DMS 273 (cell line): ENCODE data around the gene TKT.

Experiments
- DNase-seq: peaks from one replicate; lab custom pipeline; 2025; ENCODE audit not compliant: unreplicated experiment; lab: John Stamatoyannopoulos, UW

The TKT gene

DNA sequence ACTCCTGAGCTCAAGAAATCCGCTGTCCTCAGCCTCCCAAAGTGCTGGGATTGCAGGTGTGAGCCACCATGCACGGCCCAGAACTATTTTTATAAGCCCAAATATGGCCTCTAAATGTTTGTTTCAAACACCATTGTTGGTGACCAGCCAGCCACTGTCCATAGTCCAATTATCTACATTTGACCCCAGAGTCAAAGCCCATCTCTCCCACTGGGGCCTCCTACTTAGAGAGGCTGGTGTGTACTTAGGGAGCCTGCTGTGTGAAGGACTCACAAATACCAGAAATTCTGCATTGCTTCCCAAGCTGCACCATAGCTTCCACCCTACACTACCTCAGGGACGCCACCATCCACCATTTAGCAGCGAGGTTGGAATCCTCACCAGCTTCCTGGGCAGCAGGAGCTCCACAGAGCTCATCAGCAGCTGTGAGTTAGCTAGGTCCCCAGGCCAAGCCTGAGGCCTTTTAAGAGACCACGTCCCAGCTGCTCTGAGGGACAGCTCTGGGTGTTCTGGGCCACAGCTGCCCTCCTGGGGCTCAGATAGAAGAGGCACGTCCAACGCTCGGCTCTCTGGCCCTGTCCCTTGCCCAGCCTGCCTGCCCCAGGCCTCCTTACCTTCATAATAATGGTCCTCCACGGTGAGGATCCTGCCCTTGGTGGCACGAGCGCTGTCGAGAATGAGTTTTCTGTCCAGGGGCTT is 29.5 kb downstream of the TKT start:
- no peak for DNase-seq

DNA sequence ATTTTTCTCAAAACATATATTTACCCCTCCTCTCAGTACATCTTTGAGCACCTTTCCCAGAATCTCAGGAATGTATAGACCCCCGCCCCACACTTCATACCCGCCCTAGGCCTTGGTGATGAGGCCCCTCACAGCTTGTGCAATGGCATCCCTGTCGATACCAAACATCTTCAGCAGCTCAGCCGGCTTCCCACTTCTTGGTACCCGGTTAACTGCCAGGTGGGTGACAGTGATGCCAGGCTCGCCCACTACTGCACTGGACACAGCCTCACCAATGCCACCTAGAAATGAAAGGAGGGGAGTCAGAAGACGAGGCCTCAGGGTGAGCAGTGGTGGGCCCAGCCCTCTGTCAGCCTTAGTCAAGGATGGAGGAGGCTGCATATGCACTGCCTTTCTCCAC is 30.2 kb downstream of the TKT start:
- no peak for DNase-seq

DNA sequence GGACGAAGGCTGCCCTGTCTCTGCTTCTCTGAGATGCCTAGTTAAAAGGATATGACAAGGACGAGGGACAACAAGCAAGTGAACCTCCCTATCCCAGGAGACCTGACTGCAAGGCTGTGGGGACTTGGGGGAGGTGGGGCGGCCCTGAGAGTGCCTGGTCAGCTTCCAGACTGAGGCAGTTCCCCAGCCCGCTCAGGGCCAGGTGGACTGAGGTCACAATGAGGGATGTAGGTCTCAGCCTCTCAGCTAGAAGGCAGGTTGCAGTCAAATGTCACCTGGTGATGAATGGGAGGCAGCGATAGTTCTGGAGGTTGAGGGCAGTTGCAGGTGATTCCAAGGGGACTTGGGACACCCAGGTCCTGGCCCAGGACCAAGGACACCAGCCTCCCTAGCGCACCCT is 30.6 kb downstream of the TKT start:
- DNase-seq, result no peak

DNA sequence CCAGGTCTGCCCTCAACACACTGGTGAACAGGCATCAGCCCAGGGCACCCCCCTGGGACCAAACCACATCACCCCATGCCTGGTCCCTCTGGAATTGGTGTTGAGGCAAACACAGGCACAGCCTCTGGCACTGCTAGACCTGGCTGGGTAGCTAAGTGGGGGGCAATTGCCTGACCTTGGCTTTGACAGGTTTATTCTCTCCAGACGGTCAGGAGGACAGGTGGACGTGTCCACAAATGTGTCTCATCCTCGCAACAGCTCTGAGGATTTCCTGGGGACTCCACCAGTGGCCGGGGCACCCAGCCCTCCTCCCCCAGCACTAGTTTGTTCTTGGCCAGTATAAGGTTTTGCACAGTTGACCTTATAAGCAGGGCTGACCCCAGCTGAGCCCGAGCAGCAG is 31.3 kb downstream of the TKT start:
- no peak for DNase-seq

DNA sequence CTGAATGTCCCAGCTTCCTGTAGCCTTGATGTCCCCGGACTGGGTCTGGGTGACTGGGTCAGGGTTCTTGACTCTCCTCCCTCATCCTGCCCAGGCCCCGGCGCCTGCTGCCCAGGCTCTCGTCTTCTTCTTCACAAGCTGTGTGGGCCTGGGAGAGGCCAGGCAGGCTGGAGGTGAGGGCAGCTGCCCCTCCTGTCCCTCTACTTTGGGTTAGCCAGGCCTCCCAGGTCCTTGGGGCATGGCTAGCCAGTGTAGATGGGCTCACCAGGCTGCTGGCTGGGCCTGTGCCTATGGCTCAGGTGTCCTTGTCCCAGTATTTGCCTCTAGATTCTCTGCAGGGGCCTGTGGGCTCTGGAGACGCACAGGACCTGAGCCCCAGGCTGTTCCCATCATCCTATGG is 31.8 kb downstream of the TKT start:
- no peak for DNase-seq

DNA sequence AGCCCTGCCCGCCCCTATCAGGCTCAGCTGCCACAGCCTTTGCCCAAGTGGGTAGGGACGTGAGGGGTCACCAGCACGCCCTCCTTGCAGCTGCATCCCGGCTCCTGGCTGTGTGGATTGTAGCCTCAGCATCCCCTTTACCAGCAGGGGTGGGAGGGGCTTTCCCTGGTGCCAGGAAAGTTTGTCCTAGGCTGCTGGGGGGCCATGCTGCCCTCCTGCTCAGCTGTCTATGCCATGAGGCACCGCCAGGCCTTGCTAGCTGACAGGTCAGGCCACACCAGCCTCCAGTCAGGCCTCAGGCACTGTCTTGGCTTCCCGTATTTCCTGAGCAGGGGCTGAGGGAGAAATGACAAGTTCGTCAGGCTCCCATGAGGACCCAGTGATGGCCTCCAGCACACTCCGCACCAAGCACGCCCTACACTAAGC is 32.3 kb downstream of the TKT start:
- no peak for DNase-seq

DNA sequence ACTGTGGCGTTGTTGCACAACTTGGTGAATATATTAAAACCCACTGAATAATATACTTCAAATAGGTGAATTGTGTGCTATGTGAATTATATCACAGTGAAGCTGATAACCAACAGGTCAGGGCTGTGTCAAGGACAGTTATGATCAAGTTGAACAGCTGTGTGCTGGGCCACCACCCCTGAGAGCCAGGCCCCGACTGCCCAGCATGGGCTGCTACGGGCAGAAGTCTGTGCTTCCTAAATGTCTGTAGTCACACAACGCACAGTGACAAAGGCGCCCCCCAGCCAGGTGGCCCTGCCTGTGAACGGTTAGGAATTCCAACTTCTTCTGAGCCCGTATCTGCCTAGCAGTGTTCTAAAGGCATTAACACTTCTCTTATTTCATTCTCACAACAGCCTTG is 32.8 kb downstream of the TKT start:
- no peak for DNase-seq

DNA sequence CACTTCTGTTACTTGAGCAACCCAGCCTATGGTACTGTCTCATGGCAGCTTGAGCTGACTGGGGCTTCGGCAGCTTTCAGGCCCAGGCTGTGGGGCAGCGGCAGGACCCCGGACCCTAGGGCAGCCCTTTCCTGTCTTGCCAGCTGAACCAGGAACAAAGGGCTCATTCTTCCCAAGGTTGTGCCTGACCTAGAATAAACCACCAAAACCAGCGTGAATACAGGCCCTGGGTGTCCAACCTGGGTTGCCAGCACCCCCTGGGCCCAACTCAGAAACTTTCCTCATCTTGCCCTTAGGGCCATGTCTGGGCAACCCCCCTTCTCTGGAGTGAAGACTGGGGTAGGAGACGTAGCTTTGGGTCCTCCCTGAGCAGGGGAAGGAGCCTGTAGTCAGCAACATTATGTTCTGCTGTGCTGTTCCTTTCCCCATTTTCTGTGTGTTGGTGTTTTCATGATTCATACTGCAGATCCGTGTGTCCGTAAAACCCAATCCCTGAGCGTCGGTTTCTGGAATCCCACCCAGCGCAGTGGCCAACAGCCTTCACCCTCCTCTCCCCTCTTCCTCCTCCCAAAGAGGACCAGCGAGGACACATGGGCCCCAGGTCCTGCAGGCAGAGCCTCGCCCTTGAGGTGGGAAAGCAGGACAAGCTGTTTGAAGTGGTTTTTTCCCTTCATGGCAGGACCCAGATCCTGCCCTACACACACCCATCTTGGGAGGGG is 33.5 kb downstream of the TKT start:
- DNase-seq, result no peak

DNA sequence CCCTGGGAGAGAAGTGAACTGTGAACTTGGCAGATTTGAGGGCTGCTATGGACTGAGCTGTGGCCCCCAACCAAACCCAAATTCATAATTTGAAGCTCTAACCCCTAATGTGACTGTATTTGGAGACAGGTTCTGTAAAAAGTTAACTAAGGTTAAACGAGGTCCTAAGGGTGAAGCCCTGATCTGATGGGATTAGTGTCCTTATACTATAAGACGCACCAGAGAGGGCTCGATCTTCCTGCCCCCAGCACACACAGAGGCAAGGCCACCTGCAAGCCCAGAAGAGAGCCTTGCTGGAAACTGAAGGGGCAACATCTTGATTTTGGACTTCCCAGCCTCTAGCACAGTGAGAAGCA is 34.0 kb downstream of the TKT start:
- DNase-seq, result no peak

DNA sequence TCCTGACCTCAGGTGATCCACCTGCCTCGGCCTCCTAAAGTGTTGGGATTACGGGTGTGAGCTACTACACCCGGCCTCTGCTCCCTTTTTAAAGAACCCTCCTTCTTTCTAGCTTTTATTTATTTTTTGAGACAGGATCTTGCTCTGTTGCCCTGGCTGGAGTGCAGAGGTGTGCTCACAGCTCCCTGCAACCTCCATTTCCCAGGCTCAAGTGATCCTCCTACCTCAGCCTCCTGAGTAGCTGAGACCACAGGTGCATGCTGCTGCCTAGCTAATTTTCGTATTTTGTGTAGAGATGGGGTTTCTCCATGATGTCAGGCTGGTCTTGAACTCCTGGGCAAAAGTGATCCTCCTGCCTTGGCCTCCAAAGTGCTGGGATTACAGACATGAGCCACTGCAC is 34.5 kb downstream of the TKT start:
- no peak for DNase-seq

DNA sequence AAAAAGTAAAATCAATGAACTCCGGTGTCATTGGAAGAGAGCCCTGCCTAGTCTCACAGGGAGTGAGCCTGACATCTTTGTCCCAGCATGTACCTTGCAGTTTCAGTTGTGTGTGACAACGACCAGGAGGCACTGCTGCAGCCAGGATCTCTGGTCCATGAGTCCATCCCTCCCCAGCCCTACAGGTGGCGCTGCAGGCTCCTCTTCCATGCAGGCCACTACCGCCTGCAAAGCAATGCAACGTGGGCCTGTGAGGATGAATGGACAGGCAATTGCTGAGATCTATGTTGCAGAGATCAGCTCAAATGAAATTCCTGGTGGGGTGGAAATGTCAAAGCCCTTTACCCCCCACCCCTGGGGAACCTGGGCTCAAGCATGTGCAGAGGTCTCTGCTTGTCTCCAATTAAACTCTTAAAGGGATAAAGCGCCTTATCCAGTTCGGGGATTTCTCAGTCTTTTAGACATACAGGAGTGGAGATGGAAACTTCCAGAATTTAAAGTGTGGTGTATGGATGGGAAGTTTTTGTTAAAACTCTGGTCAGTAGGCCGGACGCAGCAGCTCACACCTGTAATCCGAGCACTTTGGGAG is 35.8 kb downstream of the TKT start:
- peak; percentile 87 for DNase-seq

DNA sequence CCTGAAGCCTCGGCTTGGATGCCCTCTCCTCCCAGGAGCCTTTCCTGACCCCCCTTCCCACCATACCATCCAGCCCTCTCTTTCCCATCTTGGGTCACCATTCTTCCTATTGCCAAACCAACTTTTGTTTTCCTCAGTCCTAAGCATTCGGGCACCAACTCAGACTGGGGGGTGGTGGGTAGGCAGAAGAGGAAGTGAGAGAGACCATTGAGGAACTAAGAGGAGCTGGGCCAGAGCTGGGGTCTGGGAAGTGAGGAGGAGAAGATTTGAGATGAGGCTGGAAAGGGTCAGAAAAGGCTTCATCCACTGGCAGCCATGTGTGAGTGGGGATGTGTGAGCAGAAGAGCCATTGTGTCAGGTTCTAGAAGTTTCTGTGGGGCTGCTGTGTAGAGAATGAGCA is 37.7 kb downstream of the TKT start:
- DNase-seq, result no peak

DNA sequence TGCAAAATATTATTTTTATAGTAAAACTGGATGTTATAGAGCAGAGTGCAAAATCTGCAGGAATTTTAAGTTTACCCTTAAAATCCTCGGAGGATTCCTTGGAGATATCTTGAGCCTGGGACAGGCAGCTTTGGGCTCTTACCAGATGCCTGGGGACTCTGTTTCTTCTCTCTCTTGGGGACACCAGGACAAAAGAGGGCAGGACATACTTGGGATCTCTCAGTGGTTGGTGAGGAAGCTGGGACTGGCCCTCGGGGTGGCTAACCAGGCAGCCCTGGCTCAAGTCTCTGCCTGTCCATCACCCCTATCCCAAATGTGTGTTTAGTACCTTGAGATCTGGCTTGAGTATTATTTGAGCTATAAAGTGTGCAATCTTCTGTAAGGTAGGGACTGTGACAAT is 38.6 kb downstream of the TKT start:
- DNase-seq, result no peak

DNA sequence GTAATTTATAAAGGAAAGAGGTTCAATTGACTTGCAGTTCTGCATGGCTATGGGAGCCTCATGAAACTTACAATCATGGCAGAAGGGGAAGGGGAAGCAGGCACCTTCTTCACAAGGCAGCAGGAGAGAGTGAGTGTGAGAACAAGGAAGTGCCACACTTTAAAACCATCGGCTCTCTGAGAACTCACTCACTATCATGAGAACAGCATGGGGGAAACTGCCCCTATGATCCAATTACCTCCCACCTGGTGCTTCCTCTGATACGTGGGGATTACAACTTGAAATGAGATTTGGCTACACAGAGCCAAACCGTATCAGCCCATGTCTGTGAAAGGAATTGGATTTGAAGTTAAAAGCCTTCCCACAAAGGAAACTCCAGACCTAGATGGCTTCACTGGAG is 39.1 kb downstream of the TKT start:
- DNase-seq, result no peak

DNA sequence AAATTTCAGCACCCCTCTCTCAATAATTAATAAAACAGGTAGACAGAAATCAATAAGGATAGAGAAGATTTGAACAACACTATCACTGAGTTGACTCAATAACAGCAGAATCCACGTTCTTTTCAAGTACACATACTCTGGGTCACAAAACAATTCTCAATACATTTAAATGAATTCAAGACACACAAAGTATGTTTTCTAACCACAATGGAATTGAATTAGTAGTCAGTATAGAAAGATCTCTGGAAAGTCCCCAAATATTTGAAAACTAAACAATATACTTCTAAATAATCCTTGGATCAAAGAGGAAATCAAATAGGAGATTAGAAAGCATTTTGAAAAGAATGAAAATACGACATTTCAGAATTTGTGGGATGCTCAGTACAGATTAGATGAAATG is 40.0 kb downstream of the TKT start:
- no peak for DNase-seq

DNA sequence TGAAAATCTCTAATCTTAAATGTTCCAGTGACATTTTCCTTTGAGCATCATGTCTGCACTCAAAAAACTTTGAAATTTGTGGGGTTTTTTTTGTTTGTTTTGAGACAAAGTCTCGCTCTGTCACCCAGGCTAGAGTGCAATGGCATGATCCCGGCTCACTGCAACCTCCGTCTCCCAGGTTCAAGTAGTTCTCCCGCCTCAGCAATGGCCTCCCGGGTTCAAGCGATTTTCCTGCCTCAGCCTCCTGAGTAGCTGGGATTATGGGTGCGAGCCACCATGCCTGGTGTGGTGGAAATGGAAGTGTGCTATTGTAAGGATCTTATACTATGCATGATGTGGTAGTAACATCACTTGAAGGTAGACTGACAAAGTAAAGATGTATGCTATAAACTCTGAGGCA is 42.5 kb downstream of the TKT start:
- no peak for DNase-seq

DNA sequence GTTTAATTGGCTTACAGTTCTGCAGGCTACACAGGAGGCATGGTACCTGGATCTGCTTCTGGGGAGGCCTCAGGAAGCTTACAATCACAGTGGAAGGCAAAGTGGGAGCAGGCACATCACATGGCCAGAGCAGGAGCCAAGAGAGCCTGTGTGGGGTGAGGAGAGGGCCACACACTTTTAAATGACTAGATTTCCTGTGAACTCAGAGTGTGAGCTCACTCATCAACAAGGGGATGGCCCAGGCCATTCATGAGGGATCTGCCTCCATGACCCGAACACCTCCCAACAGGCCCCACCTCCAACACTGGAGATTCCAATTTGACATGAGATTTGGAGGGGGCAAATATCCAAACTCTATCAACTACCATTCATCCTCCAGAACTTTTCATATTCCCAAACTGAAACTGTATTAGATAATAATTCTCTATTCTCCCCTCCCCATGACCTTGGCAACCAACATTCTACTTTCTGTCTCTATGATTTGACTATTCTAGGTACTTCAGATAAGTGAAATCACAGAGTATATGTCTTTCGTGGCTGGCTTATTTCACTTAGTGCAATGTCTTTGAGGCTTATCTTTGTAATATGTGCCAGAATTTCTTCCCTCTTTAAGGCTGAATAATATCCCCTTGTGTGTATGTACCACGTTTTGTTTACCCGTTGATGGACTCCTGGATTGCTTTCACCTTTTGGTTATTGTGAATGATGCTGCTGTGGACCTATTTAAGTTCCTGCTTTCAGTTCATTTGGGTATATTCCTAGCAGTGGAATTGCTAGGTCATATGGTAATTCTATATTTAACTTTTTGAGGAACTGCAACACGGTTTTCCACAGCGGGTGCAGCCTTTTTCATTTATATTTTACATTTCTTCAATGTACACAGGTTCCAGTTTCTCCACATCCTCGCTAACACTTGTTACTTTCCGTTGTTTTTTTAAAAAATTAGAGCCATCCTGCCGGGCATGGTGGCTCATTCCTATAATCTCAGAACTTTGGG is 43.8 kb downstream of the TKT start:
- no peak for DNase-seq

DNA sequence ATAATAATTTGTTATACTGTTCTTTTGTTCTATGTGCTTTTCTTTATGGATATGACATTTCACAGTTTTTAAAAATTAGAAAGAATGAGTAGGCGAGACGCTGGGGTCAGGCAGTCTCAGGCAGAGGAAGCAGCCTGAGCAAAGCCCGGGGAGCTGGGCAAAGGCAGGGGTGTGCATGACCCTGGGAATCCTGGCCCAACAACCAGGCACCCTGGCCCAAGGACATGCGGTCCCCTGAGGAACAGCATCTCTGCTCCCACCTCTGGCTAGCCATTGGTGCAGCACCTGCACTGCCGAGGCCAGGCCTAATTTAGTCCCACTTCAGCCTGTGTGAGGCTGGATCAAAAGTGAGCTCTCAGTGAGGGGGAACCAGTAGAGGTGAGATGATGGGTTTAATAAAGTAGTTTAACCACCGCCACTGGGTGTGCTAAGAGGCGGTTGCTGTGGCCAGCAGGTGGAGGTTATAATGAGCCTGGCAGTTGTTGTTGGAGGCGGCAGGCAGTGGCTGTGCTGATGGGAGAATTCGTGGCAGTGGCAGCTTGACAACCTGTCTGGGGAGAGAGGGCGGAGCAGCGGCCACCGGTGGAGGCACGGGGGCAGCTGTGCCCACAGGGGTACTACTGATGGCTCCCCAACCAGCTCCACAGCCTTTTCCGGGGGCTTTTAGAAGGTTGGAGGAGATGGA is 53.3 kb downstream of the TKT start:
- DNase-seq, result no peak

DNA sequence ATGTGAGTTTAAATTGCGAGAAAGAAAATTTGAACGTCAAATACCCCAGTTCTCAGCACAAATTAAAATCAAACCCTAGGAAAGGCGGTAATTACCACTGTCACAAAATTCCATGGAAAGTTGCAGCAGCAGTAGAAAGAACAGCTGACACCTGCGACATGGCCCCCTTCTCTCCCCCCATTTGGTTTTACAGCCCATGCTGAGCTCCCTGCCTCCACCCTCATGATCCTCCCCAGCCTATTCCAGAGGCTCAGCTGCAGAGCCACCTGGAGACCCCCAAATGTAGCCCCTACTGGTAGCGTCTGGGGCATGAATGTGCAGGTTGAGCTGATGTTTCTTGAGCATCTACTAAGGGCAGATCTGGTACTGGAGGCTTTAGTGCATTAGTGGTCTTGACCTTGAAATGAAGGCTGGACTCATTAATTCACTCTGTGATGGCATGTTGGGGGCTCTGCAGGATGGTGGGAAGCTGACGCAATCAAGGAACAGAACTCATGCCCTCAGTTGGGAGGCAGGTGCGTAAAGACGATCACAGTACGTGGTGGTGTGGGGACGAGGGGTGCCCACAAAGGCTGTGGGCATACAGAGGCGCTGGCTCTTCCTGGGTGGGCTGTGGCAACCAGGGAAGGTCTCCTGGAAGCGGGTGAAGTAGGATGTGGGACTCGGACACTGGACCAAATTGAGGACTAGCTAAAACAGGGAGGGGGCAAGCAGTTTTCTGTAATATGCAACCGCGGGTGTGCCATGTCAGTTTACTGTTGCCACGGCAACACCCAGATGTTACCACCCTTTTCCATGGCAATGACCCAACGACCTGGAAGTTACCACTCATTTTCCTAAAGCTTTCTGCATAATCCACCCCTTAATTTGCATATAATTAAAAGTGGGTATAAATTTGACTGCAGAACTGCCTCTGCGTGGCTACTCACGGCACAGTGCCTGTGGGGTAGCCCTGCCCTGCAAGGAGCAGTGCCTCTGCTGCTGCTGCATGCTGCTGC is 55.0 kb downstream of the TKT start:
- DNase-seq, result peak; percentile 13

DNA sequence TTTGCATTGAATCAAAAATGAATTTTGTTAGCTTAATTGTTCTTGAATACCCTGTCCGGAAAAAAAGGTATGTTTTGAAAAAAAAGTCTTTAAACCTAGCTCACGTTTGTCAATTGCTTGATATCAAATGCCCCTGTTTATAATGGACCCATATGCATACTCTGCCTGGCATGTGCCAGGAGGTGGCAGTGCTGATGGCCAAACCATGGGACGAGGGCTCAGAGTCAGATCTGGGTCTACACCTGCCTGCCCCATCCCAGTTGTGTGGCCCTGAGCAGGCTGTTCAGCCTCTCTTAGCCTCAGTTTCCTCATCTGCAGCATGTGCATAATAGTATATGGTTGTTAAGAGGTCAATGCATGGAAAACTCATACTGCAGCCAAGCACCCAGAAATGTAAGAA is 56.0 kb downstream of the TKT start:
- peak; percentile 24 for DNase-seq
